Measurements from ENCODE around the gene ZNF41. TPM values are rescaled to one million over a fixed set of nuclear protein-coding genes. Genes with fewer than 3 reads are reported as not detected.
"Not testable (repeated sequence)": the region's sequence is repeated elsewhere in the genome, so short reads cannot be mapped to it uniquely, and the experiment has no call there.

Gene ZNF41
- total RNA-seq, 4 donors from 2014 or later: 8.7 to 14.9 (median 11.7) TPM

GRCh38 chrX:47523297-47523696, 40.3 kb upstream of the ZNF41 start:
- H3K9me3 ChIP-seq: no peaks in the 10 kb centered on the region
- DNase-seq (peak; percentile 50 to 70), ATAC-seq (peak; percentile 85 to 96)
- H3K4me3 ChIP-seq: peak overlapping the region; percentile 54 to 64 (median 60)
- H3K27ac ChIP-seq: peak overlapping the region in 2 of 4 donors; percentile 26 to 31
- intact Hi-C loops (cut with DNase I; ENCODE audit: low total_unique reads): loop anchor here (1.0 to 5.0 kb wide), 5 partner anchors 26 to 330 kb away; partner anchors contain the start of genes UBA1, USP11 and ZNF41
- in situ Hi-C loops (cut with MboI; ENCODE audit: low sequenced_read_pairs in 4 of 4): loop anchor here in 3 of 4 donors (10.0 to 25.0 kb wide), 4 partner anchors 136 to 328 kb away; partner anchors contain the start of genes UBA1 (in 2 of the 3) and CDK16 (in 1 of the 3)
- no peaks in the 10 kb centered on the region for H3K4me1 ChIP-seq
- TF ChIP-seq CTCF (IDR thresholded peaks at IDR 0.05 in 4 of 5, conservative IDR thresholded peaks at IDR 0.05 in 1 of 5): peak; percentile 63 to 88 (median 85)
- no peak for TF ChIP-seq POLR2A (IDR thresholded peaks at IDR 0.05)
- no peaks in the 10 kb centered on the region for H3K27me3 ChIP-seq
- no peaks in the 10 kb centered on the region for H3K36me3 ChIP-seq

GRCh38 chrX:47518144-47518543, 35.1 kb upstream of the ZNF41 start:
- intact Hi-C loops (cut with DNase I; ENCODE audit: low total_unique reads) (no loop called here), in situ Hi-C loops (cut with MboI; ENCODE audit: low sequenced_read_pairs in 4 of 4) (loop anchor here in 2 of 4 donors (25.0 kb wide), 2 partner anchors 131 to 306 kb away; partner anchors contain the start of gene CDK16 (in 1 of the 2))
- Histone ChIP-seq H3K36me3 (no peaks in the 10 kb centered on the region), H3K27ac (peak overlapping the region in 1 of 4 donors; percentile 36), H3K4me1 (no peaks in the 10 kb centered on the region), H3K9me3 (no peaks in the 10 kb centered on the region), H3K27me3 (no peaks in the 10 kb centered on the region), H3K4me3 (no peak overlapping the region)
- no peak for TF ChIP-seq POLR2A (IDR thresholded peaks at IDR 0.05)
- TF ChIP-seq CTCF (IDR thresholded peaks at IDR 0.05 in 4 of 5, conservative IDR thresholded peaks at IDR 0.05 in 1 of 5): no peak
- DNase-seq: no peak
- ATAC-seq: peak in 1 of 2 donors; percentile 45

- H3K4me3 ChIP-seq: no peak overlapping the region
- H3K4me1 ChIP-seq: no peaks in the 10 kb centered on the region
- H3K27ac ChIP-seq: peak overlapping the region in 1 of 4 donors; percentile 7
- H3K36me3 ChIP-seq: no peaks in the 10 kb centered on the region
- H3K9me3 ChIP-seq: no peaks in the 10 kb centered on the region
- DNase-seq (peak in 1 of 2 donors; percentile 28), ATAC-seq (peak; percentile 60 to 69)
- intact Hi-C loops (cut with DNase I; ENCODE audit: low total_unique reads): no loop called here
- in situ Hi-C loops (cut with MboI; ENCODE audit: low sequenced_read_pairs in 4 of 4): loop anchor here in 2 of 4 donors (25.0 kb wide), 2 partner anchors 129 to 304 kb away; partner anchors contain the start of gene CDK16 (in 1 of the 2)
- TF ChIP-seq CTCF (IDR thresholded peaks at IDR 0.05 in 4 of 5, conservative IDR thresholded peaks at IDR 0.05 in 1 of 5): no peak
- no peak for TF ChIP-seq POLR2A (IDR thresholded peaks at IDR 0.05)
- no peaks in the 10 kb centered on the region for H3K27me3 ChIP-seq
Measured at GRCh38 chrX:47515941-47516665, 33.1 kb upstream of the ZNF41 start.

- TF ChIP-seq POLR2A (IDR thresholded peaks at IDR 0.05) (no peak), CTCF (IDR thresholded peaks at IDR 0.05 in 4 of 5, conservative IDR thresholded peaks at IDR 0.05 in 1 of 5) (no peak)
- H3K27ac ChIP-seq: no peak overlapping the region
- H3K27me3 ChIP-seq: no peaks in the 10 kb centered on the region
- no peaks in the 10 kb centered on the region for H3K9me3 ChIP-seq
- H3K4me3 ChIP-seq: no peak overlapping the region
- H3K4me1 ChIP-seq: no peaks in the 10 kb centered on the region
- no peaks in the 10 kb centered on the region for H3K36me3 ChIP-seq
- ATAC-seq (no peak), DNase-seq (no peak)
- in situ Hi-C loops (cut with MboI; ENCODE audit: low sequenced_read_pairs in 4 of 4): loop anchor here in 2 of 4 donors (25.0 kb wide), 2 partner anchors 127 to 302 kb away; partner anchors contain the start of gene CDK16 (in 1 of the 2)
- intact Hi-C loops (cut with DNase I; ENCODE audit: low total_unique reads): no loop called here
Measured at GRCh38 chrX:47514533-47515235, 31.7 kb upstream of the ZNF41 start.

- H3K36me3 ChIP-seq; intact Hi-C loops (cut with DNase I; ENCODE audit: low total_unique reads); H3K9me3 ChIP-seq; H3K27me3 ChIP-seq; DNase-seq; H3K4me1 ChIP-seq: not testable (repeated sequence)
- in situ Hi-C loops (cut with MboI; ENCODE audit: low sequenced_read_pairs in 4 of 4): loop anchor here in 2 of 4 donors (25.0 kb wide), 2 partner anchors 126 to 301 kb away; partner anchors contain the start of gene CDK16 (in 1 of the 2)
- peak; percentile 60 to 66 for ATAC-seq
- peak overlapping the region in 1 of 4 donors; percentile 36 for H3K27ac ChIP-seq
- H3K4me3 ChIP-seq: peak overlapping the region; percentile 28 to 51 (median 48)
Measured at GRCh38 chrX:47513034-47513965, 30.3 kb upstream of the ZNF41 start.

GRCh38 chrX:47512383-47512782, 29.4 kb upstream of the ZNF41 start:
- H3K36me3 ChIP-seq; DNase-seq; H3K27me3 ChIP-seq; H3K27ac ChIP-seq; H3K9me3 ChIP-seq; intact Hi-C loops (cut with DNase I; ENCODE audit: low total_unique reads); ATAC-seq; H3K4me1 ChIP-seq: not testable (repeated sequence)
- in situ Hi-C loops (cut with MboI; ENCODE audit: low sequenced_read_pairs in 4 of 4): loop anchor here in 2 of 4 donors (25.0 kb wide), 2 partner anchors 125 to 300 kb away; partner anchors contain the start of gene CDK16 (in 1 of the 2)
- peak overlapping the region in 1 of 4 donors; percentile 51 for H3K4me3 ChIP-seq
